GM06990 (cell line): Measurements from ENCODE around the gene UQCR10.

Source experiments
- DNase-seq: peaks from one replicate; pipeline ENCODE4 v3.0.0-alpha.2; 2011; ENCODE audit not compliant: insufficient read length; ENCODE audit errors: extremely low read depth
- H3K27me3 ChIP-seq: replicated peaks from 2 replicates; pipeline ENCODE4 v1.6.0; 2011; ENCODE audit warnings: low read length; ENCODE audit not compliant: control insufficient read depth, insufficient read depth
- H3K36me3 ChIP-seq: 2 replicates; pipeline ENCODE4 v1.5.1; 2011; ENCODE audit warnings: low read length; ENCODE audit not compliant: control insufficient read depth, insufficient read depth
- H3K4me3 ChIP-seq: replicated peaks from 2 replicates; pipeline ENCODE4 v1.5.1; 2011; ENCODE audit warnings: low read depth, mild to moderate bottlenecking, control low read depth, low read length
- TF ChIP-seq, protein P1 (sequence below): IDR thresholded peaks from 2 replicates; pipeline ENCODE4 v1.5.1; 2011; ENCODE audit warnings: low read length, control low read depth, mild to moderate bottlenecking, inconsistent platforms; ENCODE audit not compliant: insufficient read depth, poor library complexity, severe bottlenecking

UQCR10 gene

DNA sequence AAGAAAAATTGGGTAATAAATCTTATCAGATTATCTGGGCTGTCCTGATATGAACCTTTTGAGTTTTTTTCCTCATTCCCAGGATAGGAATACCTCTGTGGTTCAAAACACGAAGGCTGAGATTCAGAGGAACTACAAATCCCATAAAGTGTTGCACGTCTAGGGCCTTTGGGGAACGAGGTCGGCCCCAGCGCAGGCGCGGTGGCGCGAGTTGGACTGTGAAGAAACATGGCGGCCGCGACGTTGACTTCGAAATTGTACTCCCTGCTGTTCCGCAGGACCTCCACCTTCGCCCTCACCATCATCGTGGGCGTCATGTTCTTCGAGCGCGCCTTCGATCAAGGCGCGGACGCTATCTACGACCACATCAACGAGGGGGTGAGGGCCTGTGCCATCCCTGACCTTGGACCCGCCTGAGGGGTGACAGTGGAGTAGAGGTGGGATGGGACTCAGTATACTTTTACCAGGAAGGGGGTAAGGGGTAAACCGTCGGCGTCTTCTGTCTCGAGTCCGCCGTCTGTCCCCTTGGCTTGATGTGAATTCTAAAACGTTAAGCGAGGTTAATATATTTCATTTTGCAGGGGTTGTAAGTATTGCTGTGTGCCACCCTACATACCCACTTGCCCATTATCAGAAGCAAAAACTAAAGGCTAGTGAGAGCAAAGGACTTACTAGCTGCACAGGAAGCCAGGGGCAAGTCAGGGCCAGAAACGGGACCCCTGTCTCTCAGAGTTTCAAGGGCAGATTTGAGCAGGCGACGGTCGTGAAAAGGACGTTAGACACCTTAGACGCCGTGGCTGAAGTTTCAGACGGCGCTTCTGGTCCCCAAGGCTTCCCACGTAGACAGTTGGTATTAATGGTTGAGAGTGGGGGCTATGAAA, at the start of gene UQCR10:
UQCR10 (plus strand) TSS at position 199 of the 881 bp plus-strand sequence; CDS start at position 229, 30 bp downstream.
- TF ChIP-seq, protein P1, sequence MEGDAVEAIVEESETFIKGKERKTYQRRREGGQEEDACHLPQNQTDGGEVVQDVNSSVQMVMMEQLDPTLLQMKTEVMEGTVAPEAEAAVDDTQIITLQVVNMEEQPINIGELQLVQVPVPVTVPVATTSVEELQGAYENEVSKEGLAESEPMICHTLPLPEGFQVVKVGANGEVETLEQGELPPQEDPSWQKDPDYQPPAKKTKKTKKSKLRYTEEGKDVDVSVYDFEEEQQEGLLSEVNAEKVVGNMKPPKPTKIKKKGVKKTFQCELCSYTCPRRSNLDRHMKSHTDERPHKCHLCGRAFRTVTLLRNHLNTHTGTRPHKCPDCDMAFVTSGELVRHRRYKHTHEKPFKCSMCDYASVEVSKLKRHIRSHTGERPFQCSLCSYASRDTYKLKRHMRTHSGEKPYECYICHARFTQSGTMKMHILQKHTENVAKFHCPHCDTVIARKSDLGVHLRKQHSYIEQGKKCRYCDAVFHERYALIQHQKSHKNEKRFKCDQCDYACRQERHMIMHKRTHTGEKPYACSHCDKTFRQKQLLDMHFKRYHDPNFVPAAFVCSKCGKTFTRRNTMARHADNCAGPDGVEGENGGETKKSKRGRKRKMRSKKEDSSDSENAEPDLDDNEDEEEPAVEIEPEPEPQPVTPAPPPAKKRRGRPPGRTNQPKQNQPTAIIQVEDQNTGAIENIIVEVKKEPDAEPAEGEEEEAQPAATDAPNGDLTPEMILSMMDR: no peak
- H3K27me3 ChIP-seq: no peaks in the 10 kb centered on the region
- peaks cover 5% of the 10 kb centered on the region for H3K36me3 ChIP-seq
- peak; percentile 94 for DNase-seq
- peak within 1 kb of the TSS; percentile 100 for H3K4me3 ChIP-seq

DNA sequence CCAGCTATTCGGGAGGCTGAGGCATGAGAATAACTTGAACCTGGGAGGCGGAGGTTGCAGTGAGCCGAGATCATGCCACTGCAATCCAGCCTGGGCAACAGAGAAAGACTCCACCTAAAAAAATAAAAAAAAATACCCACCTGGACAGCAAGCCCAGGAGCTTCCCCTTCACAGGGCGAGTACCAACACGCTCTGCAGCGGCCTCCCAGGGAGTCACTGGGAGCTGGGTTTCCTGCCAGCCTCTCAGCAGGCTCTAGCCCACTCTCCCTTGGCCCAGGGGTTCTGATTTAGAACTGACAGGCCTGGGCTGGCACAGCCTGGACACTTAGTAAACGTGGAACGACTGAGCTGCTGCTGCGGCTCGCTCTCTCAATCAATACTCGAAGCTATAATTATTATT, 49.4 kb upstream of the UQCR10 start:
- no peak for DNase-seq
- TF ChIP-seq, protein P1: no peak
- peaks cover 4% of the 10 kb centered on the region for H3K27me3 ChIP-seq
- no peaks in the 10 kb centered on the region for H3K36me3 ChIP-seq
- H3K4me3 ChIP-seq: no peak overlapping the region

DNA sequence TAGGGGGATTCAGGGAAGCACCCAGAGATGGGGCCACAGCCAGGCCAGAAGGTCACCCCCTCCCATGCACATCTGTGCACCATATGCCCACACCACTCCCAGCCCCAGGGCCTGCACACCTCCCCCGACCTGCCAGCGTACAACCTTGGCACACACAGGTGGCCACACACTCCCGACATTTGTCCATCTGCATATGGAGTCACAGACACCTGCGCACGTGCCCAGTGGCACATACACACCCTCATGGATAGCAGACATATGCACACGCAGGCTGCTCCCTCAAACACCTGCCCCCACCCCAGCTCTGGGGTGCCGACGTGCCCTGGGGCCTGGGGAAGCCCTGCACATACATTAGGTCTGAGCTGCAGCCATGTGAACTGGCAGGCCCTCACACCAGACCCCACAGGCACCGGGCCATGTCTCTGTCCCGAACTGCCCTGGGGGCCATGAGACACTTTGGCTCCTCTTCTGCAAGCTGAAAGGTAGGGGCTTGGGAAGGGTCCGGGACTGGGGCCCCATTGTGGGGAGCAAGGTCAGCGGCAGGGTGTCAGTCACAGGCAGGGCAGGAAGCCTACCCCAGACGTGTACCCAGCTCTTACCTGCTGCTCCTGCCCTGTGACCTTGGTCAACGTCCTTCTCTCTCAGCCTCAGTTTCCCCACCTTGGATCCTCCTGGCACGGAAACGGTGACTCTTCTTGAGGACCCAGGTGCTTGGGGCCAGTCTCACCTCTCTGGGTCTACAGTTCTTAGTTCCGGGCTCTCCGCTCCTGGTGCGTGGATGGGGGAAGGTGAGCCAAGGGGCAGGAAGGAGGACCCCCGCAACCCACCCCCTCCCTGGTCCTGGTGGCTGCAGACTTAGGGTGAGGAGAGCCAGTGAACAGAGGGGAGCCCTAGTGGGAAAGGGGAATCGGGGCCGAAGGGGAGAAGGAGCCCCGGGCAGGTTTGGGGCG, 47.9 kb upstream of the UQCR10 start:
- Histone ChIP-seq H3K27me3 (peaks cover 4% of the 10 kb centered on the region), H3K4me3 (no peak overlapping the region)
- no peak for DNase-seq

DNA sequence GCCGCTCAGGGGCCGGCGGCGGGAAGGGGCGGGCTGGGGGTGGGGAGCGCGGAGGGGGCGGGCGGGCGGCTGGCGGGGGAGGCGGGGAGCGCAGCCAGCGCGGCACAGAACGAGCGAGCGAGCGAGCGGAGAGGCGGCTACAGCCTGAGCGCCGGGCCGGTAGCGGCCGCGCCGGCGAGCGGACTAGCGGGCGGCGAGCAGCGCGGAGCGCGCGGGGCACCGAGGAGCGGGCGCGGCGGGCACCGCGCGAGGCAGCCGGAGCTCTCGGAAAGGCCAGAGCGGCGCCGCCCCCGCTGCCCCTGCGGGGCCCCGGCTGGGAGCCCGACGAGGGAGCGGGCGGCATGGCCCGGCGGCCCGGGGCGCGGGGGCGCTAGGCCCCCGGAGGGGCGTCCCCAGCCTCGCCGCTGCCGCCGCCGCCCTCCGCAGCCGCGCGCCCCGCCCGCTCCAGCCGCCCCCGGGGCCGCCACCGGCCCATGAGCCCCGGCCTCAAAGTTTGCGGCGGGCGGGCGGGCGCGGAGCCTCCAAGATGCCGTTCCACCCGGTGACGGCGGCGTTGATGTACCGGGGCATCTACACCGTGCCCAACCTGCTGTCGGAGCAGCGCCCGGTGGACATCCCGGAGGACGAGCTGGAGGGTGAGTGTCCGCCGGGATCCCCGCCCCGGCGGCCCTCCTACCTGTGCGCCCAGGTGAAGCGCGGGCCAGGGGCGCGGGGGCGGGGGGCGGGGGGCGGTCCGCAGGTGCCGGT, 47.1 kb upstream of the UQCR10 start, which contains the start of gene CABP7:
CABP7 (plus strand) TSS at position 105 of the 747 bp plus-strand sequence; CDS start at position 527, 422 bp downstream.
- TF ChIP-seq, protein P1: no peak
- no peak within 1 kb of the TSS for H3K4me3 ChIP-seq
- no peak for DNase-seq

More for the DNA sequence above, 47.9 kb upstream of the UQCR10 start:
- TF ChIP-seq, protein P1: no peak
- no peaks in the 10 kb centered on the region for H3K36me3 ChIP-seq

DNA sequence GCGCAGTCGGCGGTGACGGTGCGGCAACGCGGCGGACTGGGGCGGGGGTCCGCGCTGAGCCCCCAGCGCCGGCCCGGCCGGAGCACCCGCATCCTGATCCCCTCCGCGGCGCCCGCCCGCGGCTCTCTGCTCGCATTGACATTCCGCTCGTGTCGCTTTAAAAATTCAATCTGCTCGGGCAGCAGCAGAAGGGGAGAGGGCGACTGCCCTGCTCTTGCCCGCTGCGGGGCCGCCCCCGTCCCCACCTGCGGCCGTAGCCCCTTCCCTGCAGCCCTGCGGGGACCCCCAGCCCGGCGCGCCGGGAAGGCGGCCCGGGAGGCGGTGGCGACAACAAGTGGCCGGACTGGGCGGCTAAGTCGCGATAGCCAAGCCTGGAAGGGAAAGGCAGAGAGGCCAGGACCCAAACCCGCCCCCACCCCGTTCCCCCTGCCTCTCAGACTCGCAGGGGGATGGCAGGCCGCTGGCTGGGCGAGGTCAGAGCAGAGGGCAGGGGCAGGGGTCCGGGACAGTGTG, 46.3 kb upstream of the UQCR10 start:
- no peak for DNase-seq
- H3K27me3 ChIP-seq: peaks cover 4% of the 10 kb centered on the region

More for the DNA sequence above, 47.1 kb upstream of the UQCR10 start, which contains the start of gene CABP7:
- Histone ChIP-seq H3K27me3 (peaks cover 4% of the 10 kb centered on the region), H3K36me3 (no peaks in the 10 kb centered on the region)

More for the DNA sequence above, 46.3 kb upstream of the UQCR10 start:
- no peaks in the 10 kb centered on the region for H3K36me3 ChIP-seq
- H3K4me3 ChIP-seq: no peak overlapping the region
- TF ChIP-seq, protein P1: no peak
